HTR-8/SVneo (cell line): Measurements from ENCODE around the gene IPCEF1.
"Not testable (repeated sequence)": the region's sequence is repeated elsewhere in the genome, so short reads cannot be mapped to it uniquely, and the experiment has no call there.

Source experiments
- DNase-seq: peaks from one replicate; pipeline ENCODE4 v3.0.0; 2011; ENCODE audit warnings: low spot score, mixed read lengths; ENCODE audit not compliant: insufficient read length
- FAIRE-seq: peaks from 2 replicates; lab custom pipeline; 2011; peaks lifted over from hg19 to GRCh38; lab: Jason Lieb, UNC

Gene IPCEF1

GRCh38 chr6:154197196-154197860 is 159.3 kb downstream of the IPCEF1 start:
- DNase-seq, result no peak
- FAIRE-seq, result no peak

GRCh38 chr6:154196333-154196885 is 160.2 kb downstream of the IPCEF1 start:
- FAIRE-seq, result no peak

DNA sequence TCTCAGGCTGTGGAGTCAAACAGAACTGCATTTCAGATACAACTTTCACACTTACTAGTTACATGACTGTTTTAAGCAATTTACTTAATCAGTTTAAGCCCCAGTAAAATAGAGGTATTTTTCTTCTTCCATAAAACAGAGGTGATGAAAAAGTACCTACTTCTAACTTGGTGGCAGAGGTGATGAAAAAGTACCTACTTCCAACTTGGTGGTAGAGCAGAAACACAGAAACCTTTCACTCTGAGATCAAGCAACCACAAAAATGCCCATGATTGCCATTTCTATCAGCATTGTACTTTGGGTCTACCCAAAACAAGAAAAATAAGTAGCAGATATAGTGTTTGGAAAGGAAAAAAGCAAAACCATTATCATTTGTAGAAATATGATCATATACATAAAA is 168.9 kb downstream of the IPCEF1 start:
- FAIRE-seq, result no peak
- DNase-seq, result no peak

More at GRCh38 chr6:154196333-154196885, 160.2 kb downstream of the IPCEF1 start:
- no peak for DNase-seq

DNA sequence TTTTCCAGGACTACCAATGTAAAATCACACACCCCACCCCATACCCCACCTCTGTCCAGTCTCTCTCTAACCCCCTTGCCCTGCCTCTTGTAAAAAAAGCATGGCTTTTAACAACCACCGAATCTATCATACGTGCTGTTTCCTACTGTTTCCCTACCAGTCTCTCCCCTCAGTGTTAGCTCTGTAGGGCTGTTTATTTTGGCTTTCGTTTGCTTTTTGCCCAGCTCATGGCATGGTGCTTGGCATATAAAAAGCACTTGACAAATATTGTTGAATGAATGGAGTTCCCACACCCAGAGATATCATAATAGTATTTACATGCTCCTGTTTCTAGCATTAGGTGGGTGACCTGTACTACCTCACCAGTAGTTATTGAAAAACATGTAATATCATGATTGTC is 169.4 kb downstream of the IPCEF1 start:
- DNase-seq (no peak), FAIRE-seq (no peak)

- FAIRE-seq (no peak), DNase-seq (no peak)
These were observed 177.2 kb downstream of the IPCEF1 start for GRCh38 chr6:154179434-154179833.

DNA sequence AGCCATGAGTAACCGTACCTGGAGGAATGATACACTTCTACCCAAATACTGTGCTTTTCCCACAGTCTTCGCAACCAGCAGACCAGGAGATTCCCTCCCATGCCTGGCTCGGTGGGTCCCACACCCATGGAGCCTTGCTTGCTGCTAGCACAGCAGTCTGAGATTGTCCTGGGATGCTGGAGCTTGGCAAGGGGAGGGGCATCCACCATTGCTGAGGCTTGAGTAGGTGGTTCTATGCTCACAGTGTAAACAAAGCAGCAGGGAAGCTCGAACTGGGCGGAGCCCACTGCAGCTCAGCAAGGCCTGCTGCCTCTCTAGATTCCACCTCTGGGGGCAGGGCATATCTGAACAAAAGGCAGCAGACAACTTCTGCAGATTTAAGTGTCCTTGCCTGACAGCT is 184.2 kb downstream of the IPCEF1 start:
- FAIRE-seq, DNase-seq: not testable (repeated sequence)

- no peak for FAIRE-seq
- DNase-seq, result no peak
These were observed 186.5 kb downstream of the IPCEF1 start for GRCh38 chr6:154170106-154170505.

DNA sequence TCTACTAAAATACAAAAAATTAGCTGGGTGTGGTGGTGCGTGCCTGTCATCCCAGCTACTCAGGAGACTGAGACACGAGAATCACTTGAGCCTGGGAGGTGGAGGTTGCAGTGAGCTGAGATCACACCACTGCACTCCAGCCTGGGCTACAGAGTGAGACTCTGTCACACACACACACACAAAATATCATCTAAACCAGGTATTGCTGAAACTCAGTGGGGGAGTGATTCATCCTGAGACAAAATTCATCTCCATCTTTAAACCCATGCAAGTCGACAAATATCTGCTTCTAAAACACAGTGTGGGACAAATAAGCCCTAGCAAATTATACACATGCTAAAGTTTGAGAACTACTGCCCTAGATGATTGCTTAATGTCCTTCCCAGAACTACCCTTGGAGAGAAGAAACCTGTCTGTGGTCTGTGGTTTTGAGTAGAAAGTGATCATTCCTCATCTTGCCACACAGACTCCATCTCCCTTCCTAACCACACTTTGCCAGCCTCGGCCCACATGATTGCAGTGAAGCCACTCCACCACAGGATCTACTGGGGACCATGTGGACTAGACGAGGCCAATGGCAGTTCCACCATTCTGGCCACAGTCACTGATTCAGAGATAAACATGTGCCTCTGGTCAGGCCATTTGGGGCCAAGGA is 187.3 kb downstream of the IPCEF1 start:
- no peak for DNase-seq

DNA sequence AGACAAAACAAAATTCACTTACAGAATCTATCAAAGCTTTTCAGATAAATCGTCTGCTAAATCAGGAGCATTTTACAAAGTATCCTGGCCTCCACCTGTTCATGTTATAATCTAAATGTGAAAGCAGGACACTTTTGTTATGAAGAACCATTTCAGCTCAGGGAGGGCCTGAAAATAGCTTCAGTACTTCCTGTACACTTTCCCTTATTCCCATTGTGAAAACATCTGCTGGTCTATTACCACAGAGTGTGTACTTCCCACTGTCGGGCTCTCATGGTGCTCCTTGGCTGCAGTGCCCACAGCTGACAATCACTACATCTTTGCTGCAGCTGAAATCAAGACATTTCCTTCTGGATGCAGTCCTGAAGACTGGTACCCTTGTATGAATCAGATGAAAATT is 189.5 kb downstream of the IPCEF1 start:
- FAIRE-seq (no peak), DNase-seq (no peak)

More for the DNA sequence above, 187.3 kb downstream of the IPCEF1 start:
- FAIRE-seq, result no peak

DNA sequence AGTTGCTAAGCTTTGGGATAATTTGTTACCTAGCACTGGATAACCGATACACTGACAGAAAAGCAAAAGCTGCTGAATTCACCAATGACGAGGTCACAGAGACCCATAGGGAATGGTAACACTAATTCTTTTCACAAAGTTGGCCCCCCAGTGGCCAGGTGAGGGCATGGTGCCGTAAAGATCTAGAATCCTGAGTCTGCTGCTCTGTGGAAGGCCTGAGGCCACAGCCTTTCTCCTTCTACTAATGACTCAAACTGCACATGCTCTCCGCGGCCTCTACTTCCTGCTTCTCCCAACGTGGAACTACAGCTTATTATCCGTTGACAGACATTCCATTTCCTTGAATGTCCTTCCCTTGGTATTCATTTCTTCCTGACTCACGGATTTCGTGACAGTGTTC is 190.5 kb downstream of the IPCEF1 start:
- no peak for FAIRE-seq
- DNase-seq, result no peak

GRCh38 chr6:154165478-154165877 is 191.1 kb downstream of the IPCEF1 start:
- no peak for FAIRE-seq
- no peak for DNase-seq

GRCh38 chr6:154164397-154164796 is 192.2 kb downstream of the IPCEF1 start:
- no peak for DNase-seq
- FAIRE-seq, result no peak

GRCh38 chr6:154161689-154162088 is 194.9 kb downstream of the IPCEF1 start:
- no peak for FAIRE-seq

DNA sequence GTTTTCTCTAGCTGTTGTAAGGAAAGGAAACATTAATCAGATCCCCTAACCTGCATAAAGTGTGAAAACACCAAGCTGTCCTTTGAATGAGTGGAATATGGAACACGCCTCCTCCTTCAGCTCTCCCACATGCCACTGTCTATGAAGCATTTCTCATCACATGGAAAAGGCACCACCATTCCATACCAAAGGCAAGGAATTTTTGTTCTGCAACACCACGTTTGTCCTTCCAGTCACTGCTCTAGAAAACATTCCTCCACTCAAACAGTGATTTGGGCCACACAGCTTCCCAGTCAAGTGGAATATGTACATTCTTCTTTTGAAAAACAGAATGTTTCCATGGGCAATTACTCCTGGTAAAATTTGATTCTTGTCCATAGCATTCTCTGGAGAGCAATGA is 197.5 kb downstream of the IPCEF1 start:
- FAIRE-seq (no peak), DNase-seq (no peak)

More at GRCh38 chr6:154161689-154162088, 194.9 kb downstream of the IPCEF1 start:
- DNase-seq, result no peak

DNA sequence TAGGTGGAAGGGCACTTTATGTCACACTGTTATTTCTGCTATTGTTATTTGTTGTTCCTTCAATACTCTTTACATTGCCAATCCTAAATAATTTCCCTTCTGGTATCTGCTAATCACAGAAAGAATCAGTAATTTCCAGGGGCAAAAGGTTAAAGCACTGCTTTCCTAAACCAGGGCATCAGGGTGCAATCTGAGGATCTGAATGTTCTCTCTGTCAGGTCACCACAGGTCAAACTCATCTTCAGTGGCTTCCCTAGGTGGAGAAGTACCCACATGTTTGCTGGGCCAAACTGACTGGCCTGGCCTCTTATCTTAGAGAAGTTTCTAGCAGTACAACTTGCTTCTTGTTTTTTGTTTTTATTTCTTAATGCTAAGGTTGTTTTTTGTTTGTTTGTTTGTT is 198.9 kb downstream of the IPCEF1 start:
- no peak for FAIRE-seq
- DNase-seq, result no peak

DNA sequence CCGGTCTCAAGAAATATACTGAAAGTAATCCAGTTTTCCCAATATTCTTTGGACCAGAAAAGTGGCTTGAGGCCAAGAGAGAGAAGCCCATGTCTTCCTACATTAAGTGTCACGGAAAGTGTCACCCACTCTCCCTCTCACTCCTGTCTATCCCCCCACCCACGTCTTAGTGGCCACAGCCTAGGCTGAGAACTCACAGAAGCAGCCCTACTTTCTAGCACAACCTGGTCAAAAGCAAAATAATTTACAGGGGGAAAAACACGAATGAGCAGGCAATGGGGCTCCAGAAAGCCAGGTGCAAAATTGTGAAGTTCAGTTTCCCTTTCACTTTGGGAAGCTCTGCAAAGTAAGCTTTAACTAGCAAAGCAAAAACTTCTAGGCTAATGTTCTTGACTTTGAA is 199.5 kb downstream of the IPCEF1 start:
- DNase-seq, result no peak
- FAIRE-seq, result no peak

GRCh38 chr6:154156135-154156896 is 200.3 kb downstream of the IPCEF1 start:
- FAIRE-seq (no peak), DNase-seq (peak; percentile 31)

GRCh38 chr6:154154389-154154967 is 202.1 kb downstream of the IPCEF1 start:
- FAIRE-seq (no peak), DNase-seq (peak; percentile 28)

- DNase-seq (no peak), FAIRE-seq (no peak)
These were observed 212.8 kb downstream of the IPCEF1 start for GRCh38 chr6:154143753-154144152.

DNA sequence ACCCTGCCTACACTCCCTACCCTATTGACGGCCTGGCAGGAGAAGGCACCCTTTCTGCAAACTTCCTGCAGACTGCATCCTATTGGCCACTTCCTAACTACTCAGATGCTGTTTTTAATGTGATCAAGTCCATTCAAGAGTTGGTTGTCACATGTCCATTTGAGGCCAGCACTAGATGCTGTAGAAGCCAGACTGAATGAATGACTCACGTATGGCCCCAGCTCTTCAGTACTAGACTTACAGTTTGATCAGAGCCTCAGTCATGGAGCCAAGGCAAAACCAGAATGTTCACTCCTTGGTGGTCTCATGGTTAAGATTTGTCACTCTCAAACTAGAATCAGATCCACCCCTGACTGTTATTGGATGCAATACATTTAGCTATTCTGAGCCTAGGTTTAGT is 215.9 kb downstream of the IPCEF1 start:
- DNase-seq (no peak), FAIRE-seq (no peak)
